GM19328 (cell line): Measurements from ENCODE around the gene IFT80.

Experiments used
- ATAC-seq: cut with Tn5 transposase; IDR thresholded peaks from one replicate; pipeline ENCODE4 v1.9.1; 2021; ENCODE audit warnings: mild to moderate bottlenecking, moderate library complexity; ENCODE audit not compliant: unreplicated experiment

IFT80 gene

GRCh38 chr3:160401291-160402095 lies 2.5 kb upstream of the IFT80 start:
- no peak for ATAC-seq

DNA sequence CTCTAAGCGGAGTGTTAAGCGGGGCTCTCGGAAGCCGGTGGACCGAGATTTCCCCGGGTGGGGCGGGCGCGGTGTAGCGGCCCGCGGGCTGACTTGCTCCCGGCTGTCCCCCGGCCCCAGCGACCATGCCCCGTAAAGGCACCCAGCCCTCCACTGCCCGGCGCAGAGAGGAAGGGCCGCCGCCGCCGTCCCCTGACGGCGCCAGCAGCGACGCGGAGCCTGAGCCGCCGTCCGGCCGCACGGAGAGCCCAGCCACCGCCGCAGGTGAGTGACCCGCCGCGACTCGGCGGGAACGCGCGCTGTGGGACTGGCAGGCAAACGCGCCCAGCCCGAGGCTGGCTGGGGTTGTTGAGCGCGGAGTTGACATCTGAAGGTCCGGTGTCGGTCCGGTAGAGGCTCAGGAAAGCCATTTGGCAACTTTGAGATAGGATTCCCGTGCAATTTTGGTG lies 1.7 kb upstream of the IFT80 start:
- ATAC-seq, result no peak

GRCh38 chr3:160400030-160400701 lies 1.1 kb upstream of the IFT80 start:
- ATAC-seq, result peak; percentile 9

GRCh38 chr3:160398820-160399124 lies 253 bp downstream of the IFT80 start:
- peak; percentile 2 for ATAC-seq

DNA sequence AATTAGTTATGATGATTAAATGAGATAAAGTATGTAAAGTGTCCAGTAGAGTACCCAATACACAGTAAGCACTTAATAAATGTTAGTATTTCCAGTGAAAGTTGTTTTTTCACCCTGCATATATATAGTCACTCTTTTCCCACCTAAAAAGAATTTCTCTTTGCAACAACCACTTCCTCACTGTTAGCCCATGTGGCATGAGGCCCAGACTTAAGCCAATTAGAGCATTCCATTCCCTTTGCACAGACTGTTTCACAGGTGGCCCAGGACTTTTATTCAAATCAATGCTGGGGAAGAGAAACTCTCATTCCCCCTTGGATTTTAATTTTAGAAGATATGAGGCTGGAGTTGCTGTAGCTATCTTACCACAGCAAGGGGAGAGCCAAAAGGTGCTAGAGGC lies 3.7 kb downstream of the IFT80 start:
- no peak for ATAC-seq

DNA sequence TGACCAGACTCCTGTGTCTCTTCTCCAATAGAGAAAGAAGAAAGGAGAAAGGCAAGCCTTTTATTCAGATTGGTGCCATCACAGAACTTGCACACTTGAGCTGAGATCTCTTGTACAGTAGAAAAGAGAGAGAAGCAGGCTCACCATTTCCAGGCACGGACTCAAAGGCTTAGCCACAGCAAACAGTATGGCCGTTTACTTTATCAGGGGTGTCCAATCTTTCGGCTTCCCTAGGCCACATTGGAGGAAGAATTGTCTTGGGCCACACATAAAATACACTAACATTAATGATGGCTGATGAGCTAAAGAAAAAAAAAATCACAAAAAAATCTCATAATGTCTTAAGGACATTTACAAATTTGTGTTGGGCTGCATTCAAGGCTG lies 5.0 kb downstream of the IFT80 start:
- ATAC-seq, result no peak

GRCh38 chr3:160393346-160394008 lies 5.5 kb downstream of the IFT80 start:
- no peak for ATAC-seq

GRCh38 chr3:160392798-160393197 lies 6.2 kb downstream of the IFT80 start:
- ATAC-seq, result no peak

DNA sequence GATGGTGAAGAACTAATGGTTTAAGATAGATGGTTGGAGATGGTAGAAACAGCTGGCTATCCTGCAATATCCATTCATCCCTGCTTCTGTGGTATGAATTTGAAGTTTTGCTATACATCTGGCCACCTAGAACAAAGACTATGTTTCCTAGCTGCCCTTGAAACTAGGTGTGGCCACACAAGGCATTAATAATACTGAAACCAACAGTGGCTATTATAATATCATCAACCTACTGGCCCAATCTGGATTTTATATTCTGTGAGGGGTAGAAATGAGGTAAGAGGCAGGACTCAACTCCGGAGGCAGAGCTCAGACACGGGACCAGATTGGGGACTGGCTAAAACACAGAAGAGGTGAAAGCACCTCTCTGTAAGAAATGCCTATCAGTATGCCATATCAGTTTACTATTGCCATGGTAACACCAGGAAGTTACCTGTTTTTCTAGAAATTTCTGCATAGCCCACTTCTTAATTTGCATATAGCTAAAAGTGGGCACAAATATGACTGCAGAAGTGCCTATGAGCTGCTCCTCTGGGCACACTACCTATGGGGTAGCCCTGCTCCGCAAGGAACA lies 8.4 kb downstream of the IFT80 start:
- no peak for ATAC-seq

DNA sequence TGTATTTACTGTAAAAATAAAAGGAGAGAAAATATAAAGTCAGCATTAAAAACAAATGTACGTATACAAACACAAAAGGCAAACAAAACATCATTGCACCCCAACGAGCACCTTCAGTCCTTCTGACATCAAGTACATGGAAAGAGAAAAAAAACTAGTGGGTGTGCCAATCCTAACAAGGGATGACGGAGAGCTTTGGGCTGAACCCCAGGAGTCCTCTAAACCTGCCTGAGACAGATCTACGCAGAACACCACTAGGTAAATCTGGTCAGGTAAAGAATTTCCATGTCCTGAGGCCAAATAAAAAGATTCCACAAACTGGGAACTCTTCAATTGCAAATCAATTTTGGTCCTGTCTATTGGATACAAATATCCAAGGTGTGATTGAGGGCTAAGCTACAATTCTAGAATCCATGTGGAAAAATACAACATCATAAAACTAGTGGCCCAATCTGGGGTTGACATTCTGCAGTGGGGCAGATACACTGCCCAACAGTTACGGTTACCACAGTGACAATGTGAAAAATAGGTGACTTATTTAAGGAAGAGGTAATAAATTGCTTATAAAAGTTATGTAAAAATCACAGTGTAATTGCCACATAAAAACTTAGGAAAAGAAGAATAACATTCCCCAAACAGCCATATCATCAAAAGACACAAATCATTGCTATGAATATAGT lies 14.2 kb downstream of the IFT80 start:
- ATAC-seq, result no peak

DNA sequence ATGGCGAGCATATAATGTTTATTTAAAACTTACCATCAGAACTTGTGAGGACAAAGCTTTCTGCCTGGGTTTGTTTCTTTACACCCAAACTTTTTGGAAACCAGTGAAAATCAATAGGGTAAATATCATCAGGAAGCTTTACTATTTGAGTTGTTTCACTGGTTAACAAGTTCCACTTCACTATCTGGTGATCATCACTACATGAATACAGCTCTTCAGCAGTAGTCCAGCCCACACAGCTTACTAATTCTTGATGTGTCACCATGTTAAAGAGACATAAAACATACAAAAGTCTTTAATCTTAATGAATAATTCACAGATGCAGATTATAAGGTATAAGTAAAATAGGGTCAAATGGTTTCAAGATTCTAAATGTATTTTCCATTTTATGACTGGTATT lies 17.6 kb downstream of the IFT80 start:
- ATAC-seq, result no peak

- ATAC-seq, result no peak
Measured at GRCh38 chr3:160379628-160380214, 19.3 kb downstream of the IFT80 start.

- no peak for ATAC-seq
Measured at GRCh38 chr3:160378331-160379109, 20.5 kb downstream of the IFT80 start.

- ATAC-seq, result no peak
Measured at GRCh38 chr3:160376681-160377080, 22.3 kb downstream of the IFT80 start.

GRCh38 chr3:160374925-160375324 lies 24.1 kb downstream of the IFT80 start:
- ATAC-seq, result no peak

- no peak for ATAC-seq
Measured at GRCh38 chr3:160374472-160374871, 24.6 kb downstream of the IFT80 start.

DNA sequence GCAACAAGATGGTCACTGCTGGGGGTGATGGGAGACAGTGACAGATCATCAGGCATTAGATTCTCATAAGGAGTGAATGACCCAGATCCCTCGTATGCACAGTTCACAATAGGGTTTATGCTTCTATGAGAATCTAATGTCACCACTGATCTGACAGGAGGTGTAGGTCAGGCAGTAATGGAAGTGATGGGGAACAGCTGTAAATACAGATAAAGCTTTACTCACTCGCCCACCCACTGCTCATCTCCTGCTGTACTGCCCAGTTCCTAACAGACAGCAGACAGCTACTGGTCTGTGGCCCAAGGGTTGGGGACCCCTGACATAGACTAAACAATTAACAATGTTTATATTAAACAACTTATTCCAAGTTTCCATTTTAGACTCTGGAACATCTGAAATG lies 25.4 kb downstream of the IFT80 start:
- no peak for ATAC-seq

- no peak for ATAC-seq
Measured at GRCh38 chr3:160372780-160373179, 26.2 kb downstream of the IFT80 start.

GRCh38 chr3:160370987-160371857 lies 27.8 kb downstream of the IFT80 start:
- ATAC-seq, result no peak
